ENCODE measurements around the gene NDOR1.
"Not testable (repeated sequence)": the region's sequence is repeated elsewhere in the genome, so short reads cannot be mapped to it uniquely, and the experiment has no call there.

Gene NDOR1

DNA sequence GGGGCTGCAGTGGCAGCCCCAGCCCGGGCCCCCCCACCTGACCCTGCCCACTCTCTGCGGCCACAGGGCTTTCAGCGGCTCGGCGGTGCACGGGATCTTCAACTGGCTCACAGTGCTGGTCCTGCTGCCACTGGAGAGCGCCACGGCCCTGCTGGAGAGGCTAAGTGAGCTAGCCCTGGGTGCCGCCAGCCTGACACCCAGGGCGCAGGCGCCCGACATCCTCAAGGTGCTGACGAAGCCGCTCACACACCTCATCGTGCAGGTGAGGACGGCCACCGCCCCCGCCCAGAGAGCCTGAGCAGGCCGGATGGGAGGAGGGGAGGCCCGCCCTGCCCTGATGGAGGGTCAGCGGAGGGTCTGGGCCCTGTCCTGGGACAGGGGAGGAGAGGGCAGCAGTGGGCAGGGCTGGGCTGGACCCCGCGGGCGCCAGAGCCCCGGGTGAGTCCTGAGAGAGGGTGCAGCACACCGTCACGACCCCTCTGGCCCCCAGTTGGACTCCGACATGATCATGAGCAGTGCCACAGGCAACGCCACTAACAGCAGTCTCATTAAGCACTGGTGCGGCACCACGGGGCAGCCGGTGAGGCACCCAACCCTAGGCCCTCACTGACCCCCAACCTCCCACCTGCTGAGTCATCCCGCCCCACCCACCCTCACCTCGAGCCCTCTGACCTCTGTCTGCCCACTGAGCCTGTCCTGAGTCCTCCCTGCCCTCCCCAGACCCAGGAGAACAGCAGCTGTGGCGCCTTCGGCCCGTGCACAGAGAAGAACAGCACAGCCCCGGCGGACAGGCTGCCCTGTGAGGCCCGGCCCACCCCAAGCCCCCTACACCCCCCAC lies 27.9 kb downstream of the NDOR1 start:
- DNase-seq = no peak

DNA sequence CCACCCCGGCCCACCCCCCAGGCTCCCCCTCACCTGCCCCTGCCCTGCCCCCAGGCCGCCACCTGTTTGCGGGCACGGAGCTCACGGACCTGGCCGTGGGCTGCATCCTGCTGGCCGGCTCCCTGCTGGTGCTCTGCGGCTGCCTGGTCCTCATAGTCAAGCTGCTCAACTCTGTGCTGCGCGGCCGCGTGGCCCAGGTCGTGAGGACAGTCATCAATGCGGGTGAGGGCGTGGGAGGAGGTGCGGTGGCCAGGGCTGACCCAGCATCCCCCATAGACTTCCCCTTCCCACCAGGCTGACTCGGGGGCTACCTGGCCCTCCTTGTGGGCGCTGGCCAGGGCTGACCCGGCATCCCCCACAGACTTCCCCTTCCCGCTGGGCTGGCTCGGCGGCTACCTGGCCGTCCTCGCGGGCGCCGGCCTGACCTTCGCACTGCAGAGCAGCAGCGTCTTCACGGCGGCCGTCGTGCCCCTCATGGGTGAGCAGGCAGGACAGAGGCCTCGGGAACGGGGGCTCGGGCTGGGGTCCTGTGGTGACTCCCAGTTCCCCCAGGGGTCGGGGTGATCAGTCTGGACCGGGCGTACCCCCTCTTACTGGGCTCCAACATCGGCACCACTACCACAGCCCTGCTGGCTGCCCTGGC lies 28.7 kb downstream of the NDOR1 start:
- no peak for DNase-seq

DNA sequence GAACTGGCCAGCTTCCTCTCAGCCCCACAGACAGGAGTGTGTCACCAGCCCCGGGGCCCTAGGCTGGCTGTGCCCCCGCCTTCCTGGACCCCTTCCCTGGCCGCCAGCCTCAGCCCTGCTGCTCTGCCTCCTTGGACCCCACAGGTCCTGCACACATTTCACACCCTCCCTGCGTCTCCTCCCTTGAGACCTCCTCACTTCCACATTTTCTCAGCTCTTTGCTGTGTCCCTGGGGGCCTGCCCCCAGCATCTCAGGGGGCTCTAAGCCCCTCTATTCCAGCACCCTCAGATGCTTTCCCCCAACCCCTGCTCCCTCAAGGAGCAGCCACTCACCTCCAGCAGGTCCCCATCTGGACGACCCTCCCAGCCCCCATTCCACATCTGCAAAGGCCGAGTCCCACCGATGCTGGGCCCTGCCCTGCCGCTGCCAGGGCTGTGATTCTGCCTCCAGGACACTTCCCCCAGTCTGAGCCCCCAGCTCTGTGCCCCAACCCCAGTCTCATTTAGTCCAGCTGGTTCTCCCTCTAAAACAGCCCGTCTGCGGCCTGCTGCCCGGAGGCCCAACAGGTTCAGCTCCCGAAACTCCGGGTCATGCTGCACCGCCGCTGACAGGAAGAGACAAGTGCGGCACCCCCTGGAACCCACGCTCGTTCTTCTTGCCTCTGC lies 29.4 kb downstream of the NDOR1 start:
- no peak for DNase-seq

DNA sequence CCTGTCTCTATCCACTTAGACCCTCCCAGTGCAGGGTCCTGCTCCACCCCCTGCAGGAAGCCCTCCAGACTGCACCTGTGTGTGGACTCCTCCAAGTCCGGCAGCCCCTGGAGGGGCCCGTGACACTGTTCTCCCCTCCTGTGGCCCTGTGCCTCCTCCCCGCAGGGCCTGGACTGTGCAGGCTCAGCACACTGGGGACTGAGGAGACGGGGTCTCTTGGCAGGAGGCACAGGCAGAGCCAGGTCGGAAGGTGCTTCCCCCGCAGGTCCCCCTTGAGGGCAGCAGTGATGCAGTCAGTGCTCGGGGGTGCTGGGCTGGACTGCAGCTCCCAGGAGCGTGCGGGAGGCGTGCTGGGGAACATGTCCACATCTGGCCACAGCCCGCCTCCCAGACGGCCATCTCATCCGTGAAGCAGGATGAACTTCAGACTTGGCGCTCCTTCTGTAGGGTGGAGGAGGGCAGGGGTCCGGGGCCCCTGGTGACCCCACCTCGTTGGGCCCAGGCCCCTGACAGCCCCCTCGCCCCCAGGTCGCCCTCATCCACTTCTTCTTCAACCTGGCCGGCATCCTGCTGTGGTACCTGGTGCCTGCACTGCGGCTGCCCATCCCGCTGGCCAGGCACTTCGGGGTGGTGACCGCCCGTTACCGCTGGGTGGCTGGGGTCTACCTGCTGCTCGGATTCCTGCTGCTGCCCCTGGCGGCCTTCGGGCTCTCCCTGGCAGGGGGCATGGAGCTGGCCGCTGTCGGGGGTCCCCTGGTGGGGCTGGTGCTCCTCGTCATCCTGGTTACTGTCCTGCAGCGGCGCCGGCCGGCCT lies 30.1 kb downstream of the NDOR1 start:
- no peak for DNase-seq

DNA sequence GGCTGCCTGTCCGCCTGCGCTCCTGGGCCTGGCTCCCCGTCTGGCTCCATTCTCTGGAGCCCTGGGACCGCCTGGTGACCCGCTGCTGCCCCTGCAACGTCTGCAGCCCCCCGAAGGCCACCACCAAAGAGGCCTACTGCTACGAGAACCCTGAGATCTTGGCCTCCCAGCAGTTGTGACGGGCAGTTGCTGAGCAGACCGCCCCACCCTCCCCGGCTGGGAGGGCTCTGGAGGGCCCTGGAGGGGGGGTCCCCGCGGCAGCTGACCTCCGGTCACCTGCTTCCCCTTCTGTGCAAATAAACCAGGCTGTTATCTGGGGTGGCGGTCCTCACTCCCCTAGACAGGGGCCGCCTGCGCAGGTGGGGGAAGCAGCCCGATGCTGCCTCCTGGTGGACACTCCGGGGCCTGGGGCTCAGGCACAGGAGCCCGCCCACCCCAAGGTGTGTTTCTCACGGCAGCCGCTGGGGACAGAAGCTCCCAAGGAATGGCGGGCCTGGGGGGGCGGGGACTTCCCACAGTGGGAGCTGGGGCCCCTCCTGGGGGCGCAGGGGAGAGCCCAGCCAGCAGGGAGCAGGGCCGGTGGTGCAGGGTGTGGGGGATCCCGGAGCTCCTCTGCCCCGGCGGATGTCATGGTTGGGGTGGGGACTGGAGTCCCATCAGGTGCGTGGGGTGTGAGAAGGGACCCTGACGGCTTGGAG lies 30.9 kb downstream of the NDOR1 start:
- no peak for DNase-seq

DNA sequence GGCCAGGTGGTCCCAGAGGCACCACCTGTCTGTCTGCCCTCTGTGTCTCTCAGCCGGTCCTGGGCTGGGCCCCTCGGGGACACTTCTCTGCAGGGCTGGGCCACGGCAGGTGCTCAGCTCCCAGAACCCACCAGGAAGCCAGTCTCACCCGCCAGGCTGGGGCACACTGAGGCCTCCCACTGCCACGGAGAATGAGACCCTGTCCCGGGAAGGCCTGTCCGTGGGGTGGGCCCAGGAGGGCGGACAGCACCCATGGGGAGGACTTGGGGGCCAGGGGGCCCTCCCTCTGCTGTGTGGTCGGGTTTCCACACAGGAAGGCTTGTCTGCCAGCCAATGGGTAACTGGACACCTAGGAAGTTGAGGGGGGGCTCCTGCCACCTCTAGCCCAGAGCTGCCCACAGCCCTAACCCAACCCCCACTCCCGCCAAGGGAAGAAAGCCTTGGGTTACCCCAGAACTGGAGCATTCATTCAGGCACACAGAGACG lies 31.5 kb downstream of the NDOR1 start:
- DNase-seq = no peak

DNA sequence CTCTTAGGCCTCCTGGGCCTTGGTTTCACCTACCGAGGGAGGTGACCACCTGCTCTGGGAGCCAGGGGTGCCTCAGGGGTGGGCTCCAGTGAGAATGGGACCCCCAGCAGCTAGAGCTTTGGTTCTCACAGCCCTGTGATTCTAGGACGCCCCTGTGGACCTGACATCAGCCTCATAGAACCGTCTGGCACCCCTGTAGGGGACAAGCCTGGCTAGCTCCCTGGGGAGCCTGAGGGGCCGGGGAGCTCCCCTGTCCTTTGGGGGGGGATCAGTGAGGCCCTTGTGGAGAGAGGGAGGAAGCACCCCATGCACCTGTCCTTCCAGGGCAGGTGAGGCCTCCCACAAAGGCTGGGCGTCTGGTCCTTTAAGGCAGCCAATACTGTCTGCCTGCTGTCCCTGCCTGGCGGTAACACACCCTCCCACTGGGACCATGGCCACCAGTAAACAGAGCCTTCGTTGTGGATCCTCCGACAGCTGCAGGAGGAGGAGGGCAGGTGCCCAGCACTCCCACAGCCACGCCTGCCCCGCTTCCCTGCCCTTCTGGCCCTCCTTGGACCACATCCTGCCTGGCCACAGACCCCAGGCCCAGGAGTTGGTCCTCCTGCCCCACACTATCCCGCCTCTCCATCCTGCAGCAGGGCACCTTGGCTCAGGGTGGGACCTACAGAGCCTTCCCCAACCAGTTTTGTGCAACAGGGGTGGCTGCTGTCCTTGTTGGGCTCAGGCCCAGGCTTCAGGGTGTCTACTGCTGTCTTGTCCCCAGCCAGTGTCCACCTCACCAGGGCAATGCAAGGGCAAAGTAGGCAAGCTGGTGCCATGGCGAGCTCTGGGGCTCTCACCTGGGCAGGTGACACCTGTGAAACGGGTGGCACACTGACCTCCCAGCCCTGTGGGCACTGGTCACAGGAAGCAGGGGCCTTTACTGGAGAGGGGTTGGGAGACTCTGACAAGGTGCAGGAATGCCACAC lies 32.5 kb downstream of the NDOR1 start:
- DNase-seq = no peak

DNA sequence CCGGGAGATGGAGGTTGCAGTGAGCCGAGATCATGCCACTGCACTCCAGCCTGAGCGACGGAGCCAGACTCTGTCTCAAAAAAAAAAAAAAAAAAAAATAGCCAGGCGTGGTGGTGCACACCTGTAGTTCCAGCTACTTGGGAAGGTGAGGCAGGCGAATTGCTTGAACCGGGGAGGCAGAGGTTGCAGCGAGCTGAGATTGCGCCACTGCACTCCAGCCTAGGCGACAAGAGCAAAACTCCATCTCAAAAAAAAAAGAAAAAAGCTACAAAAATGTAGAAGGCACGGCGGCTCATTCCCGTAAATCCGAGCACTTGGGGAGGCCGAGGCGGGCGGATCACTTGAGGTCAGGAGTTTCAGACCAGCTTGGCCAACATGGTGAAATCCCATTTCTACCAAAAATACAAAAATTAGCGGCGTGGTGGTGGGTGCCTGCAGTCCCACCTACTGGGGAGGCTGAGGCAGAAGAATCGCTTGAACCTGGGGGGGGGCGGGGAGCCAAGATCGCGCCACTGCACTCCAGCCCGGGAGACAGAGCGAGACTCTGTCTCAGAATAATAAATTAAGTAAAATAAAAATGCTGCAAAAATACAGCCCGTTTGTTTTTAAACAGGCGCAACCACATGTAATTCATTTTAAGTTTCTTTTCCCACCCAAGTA lies 34.2 kb downstream of the NDOR1 start:
- not testable (repeated sequence) for DNase-seq

DNA sequence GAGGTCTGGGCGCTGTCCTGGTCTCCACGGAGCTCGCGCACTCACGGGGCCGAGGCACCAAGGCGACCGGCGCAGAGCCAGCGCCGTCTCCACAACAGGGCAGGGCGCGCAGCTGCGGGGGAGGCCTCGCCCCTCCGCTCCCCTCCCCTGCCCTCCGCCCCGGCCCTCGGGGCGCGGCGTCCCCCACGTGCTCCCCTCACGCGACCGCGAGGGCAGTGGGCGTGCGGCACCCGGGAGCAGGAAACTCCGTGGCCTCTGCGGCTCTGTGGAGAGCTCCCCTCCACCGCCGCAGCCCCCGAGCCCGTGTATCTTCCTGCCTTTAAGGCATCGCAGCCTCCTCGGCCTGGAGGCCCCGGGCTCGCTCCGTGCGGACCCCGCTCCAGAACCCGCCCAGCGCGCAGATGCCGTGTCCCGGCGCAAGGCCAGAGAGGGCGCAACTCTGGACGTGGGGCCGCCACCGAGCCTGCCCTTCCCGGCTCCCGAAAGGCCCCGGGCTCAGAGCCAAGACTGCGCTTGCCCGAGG lies 34.9 kb downstream of the NDOR1 start:
- DNase-seq = no peak

DNA sequence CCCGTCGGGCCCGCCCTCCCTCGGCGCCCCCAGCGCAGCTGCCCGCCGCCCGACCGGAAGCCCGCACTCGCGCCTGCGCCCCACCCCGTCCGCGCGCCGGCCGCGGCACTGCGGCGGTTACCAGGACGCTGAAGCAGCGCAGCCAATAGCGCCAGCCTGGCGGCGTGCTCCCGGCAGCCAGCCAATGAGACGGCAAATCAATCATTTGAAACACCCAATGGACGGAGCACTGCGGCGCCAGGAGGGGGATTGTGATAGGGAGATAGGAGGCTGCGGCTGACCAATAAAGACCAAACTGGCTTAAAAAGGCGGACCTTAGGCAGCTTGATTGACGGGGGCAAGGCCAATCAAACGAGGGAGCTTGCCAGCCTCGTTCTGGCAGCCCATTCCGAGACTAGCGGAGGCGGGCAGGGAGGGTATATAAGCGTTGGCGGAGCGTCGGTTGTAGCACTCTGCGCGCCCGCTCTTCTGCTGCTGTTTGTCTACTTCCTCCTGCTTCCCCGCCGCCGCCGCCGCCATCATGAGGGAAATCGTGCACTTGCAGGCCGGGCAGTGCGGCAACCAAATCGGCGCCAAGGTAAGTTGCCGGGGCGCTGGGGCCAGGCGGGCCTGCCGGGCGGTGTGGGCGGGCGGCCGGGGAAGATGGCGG lies 35.5 kb downstream of the NDOR1 start, which contains the start of gene TUBB4B:
TUBB4B (plus strand) TSS at position 447 of the 649 bp plus-strand sequence; CDS start at position 521, 74 bp downstream.
- peak; percentile 100 for DNase-seq

DNA sequence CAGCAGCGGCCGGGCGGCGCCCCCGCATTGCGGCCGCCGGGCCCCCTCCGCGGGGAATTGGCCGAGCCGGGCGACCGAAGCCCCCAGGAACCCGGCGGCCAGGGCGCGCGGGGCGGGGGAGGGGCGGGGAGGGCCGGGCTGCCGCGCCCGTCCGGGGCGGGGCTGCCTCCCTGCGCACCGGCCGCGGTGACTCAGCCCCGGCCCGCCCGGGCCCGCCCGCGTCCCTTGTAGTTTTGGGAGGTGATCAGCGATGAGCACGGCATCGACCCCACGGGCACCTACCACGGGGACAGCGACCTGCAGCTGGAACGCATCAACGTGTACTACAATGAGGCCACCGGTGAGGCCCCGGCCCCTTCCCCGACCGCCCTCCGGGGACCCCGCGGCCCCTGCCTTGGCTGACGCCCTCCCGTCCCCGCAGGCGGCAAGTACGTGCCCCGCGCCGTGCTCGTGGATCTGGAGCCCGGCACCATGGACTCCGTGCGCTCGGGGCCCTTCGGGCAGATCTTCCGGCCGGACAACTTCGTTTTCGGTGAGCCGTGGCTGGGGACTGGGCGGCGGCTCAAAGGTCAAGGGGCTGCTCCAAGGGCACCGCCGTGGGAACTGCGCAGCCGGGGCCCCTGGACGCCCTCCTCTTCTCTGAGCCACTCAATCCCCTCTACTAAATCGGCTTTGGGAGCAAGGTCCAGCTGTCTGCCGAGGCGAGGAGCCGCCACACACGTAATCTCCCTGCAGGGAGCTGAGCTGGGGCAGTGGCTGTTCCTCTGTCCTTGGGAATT lies 36.2 kb downstream of the NDOR1 start:
- DNase-seq = no peak

DNA sequence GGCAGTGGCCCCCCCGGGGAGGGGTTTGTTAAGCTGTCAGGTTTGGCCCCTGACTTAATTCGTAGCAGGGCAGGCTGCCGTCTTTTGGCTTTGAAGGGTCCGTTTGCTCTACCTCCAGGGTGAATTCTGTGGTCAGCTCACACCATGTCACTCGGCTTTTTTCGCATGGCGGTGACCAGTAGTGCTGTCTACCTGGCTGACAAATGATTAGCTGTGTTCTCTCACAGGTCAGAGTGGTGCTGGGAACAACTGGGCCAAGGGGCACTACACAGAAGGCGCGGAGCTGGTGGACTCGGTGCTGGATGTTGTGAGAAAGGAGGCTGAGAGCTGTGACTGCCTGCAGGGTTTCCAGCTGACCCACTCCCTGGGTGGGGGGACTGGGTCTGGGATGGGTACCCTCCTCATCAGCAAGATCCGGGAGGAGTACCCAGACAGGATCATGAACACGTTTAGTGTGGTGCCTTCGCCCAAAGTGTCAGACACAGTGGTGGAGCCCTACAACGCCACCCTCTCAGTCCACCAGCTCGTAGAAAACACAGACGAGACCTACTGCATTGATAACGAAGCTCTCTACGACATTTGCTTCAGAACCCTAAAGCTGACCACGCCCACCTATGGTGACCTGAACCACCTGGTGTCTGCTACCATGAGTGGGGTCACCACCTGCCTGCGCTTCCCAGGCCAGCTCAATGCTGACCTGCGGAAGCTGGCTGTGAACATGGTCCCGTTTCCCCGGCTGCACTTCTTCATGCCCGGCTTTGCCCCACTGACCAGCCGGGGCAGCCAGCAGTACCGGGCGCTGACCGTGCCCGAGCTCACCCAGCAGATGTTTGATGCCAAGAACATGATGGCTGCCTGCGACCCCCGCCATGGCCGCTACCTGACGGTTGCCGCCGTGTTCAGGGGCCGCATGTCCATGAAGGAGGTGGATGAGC lies 37.0 kb downstream of the NDOR1 start:
- DNase-seq = no peak

DNA sequence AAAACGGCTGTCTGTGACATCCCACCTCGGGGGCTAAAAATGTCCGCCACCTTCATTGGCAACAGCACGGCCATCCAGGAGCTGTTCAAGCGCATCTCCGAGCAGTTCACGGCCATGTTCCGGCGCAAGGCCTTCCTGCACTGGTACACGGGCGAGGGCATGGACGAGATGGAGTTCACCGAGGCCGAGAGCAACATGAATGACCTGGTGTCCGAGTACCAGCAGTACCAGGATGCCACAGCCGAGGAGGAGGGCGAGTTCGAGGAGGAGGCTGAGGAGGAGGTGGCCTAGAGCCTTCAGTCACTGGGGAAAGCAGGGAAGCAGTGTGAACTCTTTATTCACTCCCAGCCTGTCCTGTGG lies 37.7 kb downstream of the NDOR1 start:
- DNase-seq = not testable (repeated sequence)

DNA sequence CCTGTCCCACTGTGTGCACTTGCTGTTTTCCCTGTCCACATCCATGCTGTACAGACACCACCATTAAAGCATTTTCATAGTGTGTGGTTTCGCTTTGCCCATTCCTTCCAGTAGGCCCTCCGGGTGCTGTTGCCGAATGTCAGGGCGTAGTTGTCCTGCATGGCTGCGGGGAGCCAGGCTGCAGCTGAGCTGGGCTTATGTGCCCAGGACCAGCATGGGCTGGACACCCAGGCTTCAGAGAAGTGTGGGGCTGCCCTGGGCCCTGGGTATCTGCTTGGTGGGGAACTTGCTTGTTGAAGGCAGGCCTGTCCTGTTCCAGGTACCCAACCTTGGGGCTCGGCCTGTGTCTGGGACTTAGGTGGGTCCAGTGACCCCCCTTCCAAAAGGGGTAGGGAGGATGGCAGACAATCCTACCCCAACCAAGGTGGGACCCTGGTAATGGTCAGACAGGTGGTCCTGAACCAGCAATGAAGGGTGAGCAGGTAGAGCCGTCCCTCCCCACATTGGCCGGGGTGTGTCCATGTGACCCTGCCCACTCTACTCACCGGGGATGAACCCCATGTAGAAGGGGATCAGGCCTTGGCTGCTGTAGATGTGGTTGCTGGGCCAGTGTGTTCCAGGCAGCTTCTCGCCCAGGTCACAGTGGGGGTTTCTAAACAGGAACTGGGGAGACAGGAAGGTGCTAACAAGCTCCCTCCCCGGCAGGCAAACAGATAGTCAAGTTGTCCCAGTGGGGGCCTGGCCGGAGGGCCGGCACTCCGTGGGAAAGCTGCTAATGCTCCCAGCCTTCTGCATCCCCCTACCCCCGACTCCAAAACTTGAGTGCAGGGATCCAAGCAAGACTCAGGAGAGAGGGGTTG lies 38.4 kb downstream of the NDOR1 start:
- DNase-seq = no peak

DNA sequence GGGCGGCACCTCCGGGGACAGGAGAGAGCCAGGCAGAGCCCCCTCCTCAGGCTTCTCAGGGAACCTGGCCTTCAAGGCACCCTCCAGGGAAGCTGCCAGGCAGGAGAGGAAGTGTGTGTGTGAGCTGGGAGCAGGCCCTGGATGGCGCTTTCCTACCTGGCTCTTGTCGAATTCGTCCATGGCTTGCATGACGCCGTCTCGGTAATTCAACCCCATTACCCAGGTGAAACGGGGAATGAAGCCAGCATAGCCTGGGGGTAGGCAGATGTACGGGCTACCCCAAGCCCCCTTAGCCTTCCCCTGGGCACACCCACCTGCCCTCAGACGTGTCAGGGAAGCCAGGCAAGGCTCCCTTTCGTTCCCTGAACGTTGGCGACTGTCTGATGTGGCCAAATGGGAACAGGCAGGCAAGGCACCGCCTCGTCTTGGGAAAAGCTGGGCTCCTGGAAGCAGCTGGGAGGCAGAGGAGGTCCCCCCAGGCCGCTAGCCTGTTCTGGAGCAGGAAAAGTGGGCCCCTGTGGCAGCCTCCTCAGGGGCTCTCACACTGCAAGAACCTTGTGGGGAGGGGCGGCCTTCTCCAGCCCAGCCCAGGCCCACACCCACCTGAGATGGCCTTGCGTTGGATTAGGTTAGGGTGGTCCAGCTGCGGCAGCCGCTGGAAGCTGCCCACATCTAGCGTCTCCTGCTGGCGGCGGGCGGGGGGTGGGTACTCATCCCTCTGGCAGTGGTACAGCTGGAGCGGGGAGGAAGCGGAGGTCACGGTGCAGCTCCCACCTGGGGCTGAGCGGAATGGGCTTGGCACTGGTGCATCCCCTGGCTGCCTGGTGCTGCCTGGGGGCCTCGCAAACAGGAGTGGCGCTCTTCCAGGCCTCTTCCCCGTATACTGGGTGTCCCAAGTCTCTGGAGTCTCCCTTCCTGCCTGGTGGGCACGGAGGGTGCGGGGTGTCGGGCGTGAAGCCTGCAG lies 39.3 kb downstream of the NDOR1 start:
- DNase-seq = no peak
